GM12878 (cell line): Measurements from ENCODE around the gene GJB6. TPM values are rescaled to one million over a fixed set of nuclear protein-coding genes. Genes with fewer than 3 reads are reported as not detected.

Experiments
- ATAC-seq: fragments of 200-7000 bp; cut with Tn5 transposase; 3 replicates; pipeline ENCODE4 v1.9.1; 2020; ENCODE audit warnings: mild to moderate bottlenecking, moderate library complexity
- BruUV-seq: library from RNA; stranded (reverse); fragments of 400-500 nt; replicated peaks from 2 replicates; lab custom pipeline; 2021; lab: Mats Ljungman, UMichigan
- CTCF ChIA-PET: fragments of 300-600 bp; sonication (Branson Sonifier 250); formaldehyde crosslinking; extraction: SDS; loops from one replicate; lab custom pipeline; 2021; ENCODE audit warnings: inconsistent platforms; lab: Yijun Ruan, JAX
- POLR2A ChIA-PET: fragments of 350-600 bp; formaldehyde crosslinking; extraction: SDS; loops from one replicate; lab custom pipeline; 2021; ENCODE audit warnings: inconsistent platforms; lab: Charles Lee
- RAD21 ChIA-PET: fragments of 300-600 bp; sonication (Branson Sonifier 250); formaldehyde crosslinking; loops from one replicate; lab custom pipeline; 2023; ENCODE audit warnings: antibody characterized with exemption; ENCODE audit not compliant: unreplicated experiment; lab: Charles Lee
- SMC1A ChIA-PET: fragments of 300-600 bp; sonication (Branson Sonifier 250); formaldehyde crosslinking; loops from one replicate; lab custom pipeline; 2023; ENCODE audit not compliant: unreplicated experiment, uncharacterized antibody; lab: Charles Lee
- DNase-seq: peaks from one replicate; pipeline ENCODE4 v3.0.0-alpha.2; 2011; ENCODE audit warnings: low read depth, low spot score
- FAIRE-seq: peaks from 3 replicates; lab custom pipeline; 2011; peaks lifted over from hg19 to GRCh38; lab: Jason Lieb, UNC
- H2AFZ ChIP-seq: 2 replicates; pipeline ENCODE4 v1.6.0; 2011; ENCODE audit warnings: low read depth, low read length, control low read depth; ENCODE audit not compliant: control insufficient read depth
- H3K27ac ChIP-seq: 2 replicates; pipeline ENCODE4 v1.5.1; 2011; ENCODE audit warnings: control low read depth; ENCODE audit not compliant: control insufficient read depth, insufficient read depth
- H3K27me3 ChIP-seq, 2 experiments: replicated peaks in 1 of 2; 2 replicates each; pipeline versions ENCODE4 v1.6.0 to v1.6.1; 2011; ENCODE audit warnings: low read length in 1 of 2; ENCODE audit not compliant: control insufficient read depth in 2 of 2, insufficient read depth in 2 of 2
- H3K36me3 ChIP-seq, 2 experiments: 2 replicates each; pipeline ENCODE4 v1.5.1; 2011; ENCODE audit warnings: low read length in 1 of 2; ENCODE audit not compliant: control insufficient read depth in 2 of 2, insufficient read depth in 2 of 2
- H3K4me1 ChIP-seq: 2 replicates; pipeline ENCODE4 v1.6.1; 2011; ENCODE audit warnings: mild to moderate bottlenecking, low read length, moderate library complexity, mixed read lengths; ENCODE audit not compliant: control insufficient read depth, insufficient read depth
- H3K4me2 ChIP-seq: 2 replicates; pipeline ENCODE4 v1.6.0; 2011; ENCODE audit warnings: control low read depth; ENCODE audit not compliant: control insufficient read depth, insufficient read depth
- H3K4me3 ChIP-seq: fragments of 200-600 bp; sonication (generic); 2 replicates; pipeline ENCODE4 v1.5.1; 2016
- H3K79me2 ChIP-seq: 2 replicates; pipeline ENCODE4 v1.6.0; 2011; ENCODE audit warnings: low read length; ENCODE audit not compliant: control insufficient read depth, insufficient read depth
- H3K9ac ChIP-seq: 2 replicates; pipeline ENCODE4 v1.8.0; 2011; ENCODE audit warnings: low read length, control low read depth, mixed read lengths; ENCODE audit not compliant: control insufficient read depth, insufficient read depth
- H3K9me3 ChIP-seq: replicated peaks from 3 replicates; pipeline ENCODE4 v1.5.1; 2011; ENCODE audit warnings: mild to moderate bottlenecking, low read length; ENCODE audit not compliant: control insufficient read depth, insufficient read depth
- H4K20me1 ChIP-seq: 2 replicates; pipeline ENCODE4 v1.6.0; 2011; ENCODE audit not compliant: control insufficient read depth, insufficient read depth
- NBN ChIP-seq: fragments of 450-650 bp; IDR thresholded peaks from 2 replicates; pipeline ENCODE4 v1.6.1; 2016
- PAX5 ChIP-seq: IDR thresholded peaks from 2 replicates; pipeline ENCODE4 v1.6.1; 2011; ENCODE audit warnings: low read depth, low read length, borderline replicate concordance
- RCOR1 ChIP-seq: conservative IDR thresholded peaks from 2 replicates; pipeline ENCODE4 v1.6.1; 2012; ENCODE audit warnings: low read depth, low read length, improper control_type of control experiment
- RUNX3 ChIP-seq: IDR thresholded peaks from 2 replicates; pipeline ENCODE4 v1.6.1; 2012; ENCODE audit warnings: low read length, inconsistent platforms
- SIX5 ChIP-seq: IDR thresholded peaks from 2 replicates; pipeline ENCODE4 v1.6.1; 2011; ENCODE audit warnings: mild to moderate bottlenecking, low read depth, low read length, moderate library complexity; ENCODE audit not compliant: severe bottlenecking
- SMAD1 ChIP-seq: fragments of 450-650 bp; IDR thresholded peaks from 2 replicates; pipeline ENCODE4 v1.6.1; 2018; ENCODE audit warnings: mild to moderate bottlenecking, low read depth; ENCODE audit not compliant: partially characterized antibody
- SMARCA5 ChIP-seq: fragments of 450-650 bp; IDR thresholded peaks from 2 replicates; pipeline ENCODE4 v1.6.1; 2017; ENCODE audit warnings: mild to moderate bottlenecking
- TARDBP ChIP-seq: IDR thresholded peaks from 2 replicates; pipeline ENCODE4 v1.6.1; 2016; ENCODE audit warnings: borderline replicate concordance
- YY1 ChIP-seq: IDR thresholded peaks from 2 replicates; pipeline ENCODE4 v1.6.1; 2011; ENCODE audit warnings: low read depth, mild to moderate bottlenecking, low read length
- WGBS: methylation state at CpG from one replicate; pipeline ENCODE4 v1.1.6; 2016; ENCODE audit warnings: low lambda C conversion rate; ENCODE audit not compliant: insufficient replicate concordance, insufficient coverage; ENCODE audit errors: missing lambda C conversion rate; 5-methylcytosine and 5-hydroxymethylcytosine counted together
- in situ Hi-C: fragments of 300-500 bp; cut with MboI; formaldehyde crosslinking; loops from 9 replicates; pipeline ENCODE4 v1.14.3; 2018; ENCODE audit warnings: mixed read lengths
- intact Hi-C: fragments of 100-400 bp; cut with micrococcal nuclease; formaldehyde crosslinking; loops from one replicate; pipeline ENCODE4 v1.14.2; 2022; ENCODE audit not compliant: unreplicated experiment
- polyA plus RNA-seq, 11 experiments: library from polyadenylated mRNA; depleted of rRNA in 4 of 11; unstranded in 6 of 11; stranded (reverse) in 5 of 11; fragments of >200 nt; fragmentation: Nextera tagmentation in 4 of 11; fragmentation: Illumina TruSeq in 1 of 11; extraction: Ambion mirVana in 4 of 11; extraction: Trizol in 1 of 11; gene quantifications; 1 replicate in 1 of 11; 2 replicates in 10 of 11; pipeline versions ENCODE4 v1.2.1 to v1.2.3, GENCODE V29; 2011 to 2016; ENCODE audit warnings: inconsistent platforms in 2 of 11, missing spikeins in 2 of 11, low read depth in 1 of 11
- total RNA-seq, 4 experiments: library from RNA; depleted of rRNA in 3 of 4; stranded (reverse); fragments of >200 nt in 3 of 4; fragmentation: Illumina TruSeq in 1 of 4; extraction: Trizol in 1 of 4; gene quantifications; 2 replicates each; pipeline versions ENCODE4 v1.2.1 to v1.2.3, GENCODE V29; 2013 to 2021
- TF ChIP-seq, protein P1 (sequence below), 3 experiments: IDR thresholded peaks in 2 of 3; conservative IDR thresholded peaks in 1 of 3; 2 replicates each; pipeline ENCODE4 v1.5.1; 2011; ENCODE audit warnings: low read depth in 3 of 3, low read length in 3 of 3, mild to moderate bottlenecking in 3 of 3, control low read depth in 2 of 3, moderate library complexity in 2 of 3, inconsistent platforms in 1 of 3, mixed read lengths in 1 of 3; ENCODE audit not compliant: control insufficient read depth in 2 of 3, insufficient read depth in 1 of 3; ENCODE audit errors: extremely low read depth in 1 of 3
- TF ChIP-seq, protein P2 (sequence below): IDR thresholded peaks from 2 replicates; pipeline ENCODE4 v1.6.1; 2011; ENCODE audit warnings: borderline replicate concordance, low read depth, mild to moderate bottlenecking, moderate library complexity, mixed read lengths, low read length; ENCODE audit not compliant: insufficient read depth; ENCODE audit errors: extremely low read length

The GJB6 gene
- total and polyA plus RNA-seq, 10 of the 15 experiments (the other 5 are each of a cell fraction or from before 2014, with no cell fraction given) = 0.03 TPM; not detected in 9

DNA sequence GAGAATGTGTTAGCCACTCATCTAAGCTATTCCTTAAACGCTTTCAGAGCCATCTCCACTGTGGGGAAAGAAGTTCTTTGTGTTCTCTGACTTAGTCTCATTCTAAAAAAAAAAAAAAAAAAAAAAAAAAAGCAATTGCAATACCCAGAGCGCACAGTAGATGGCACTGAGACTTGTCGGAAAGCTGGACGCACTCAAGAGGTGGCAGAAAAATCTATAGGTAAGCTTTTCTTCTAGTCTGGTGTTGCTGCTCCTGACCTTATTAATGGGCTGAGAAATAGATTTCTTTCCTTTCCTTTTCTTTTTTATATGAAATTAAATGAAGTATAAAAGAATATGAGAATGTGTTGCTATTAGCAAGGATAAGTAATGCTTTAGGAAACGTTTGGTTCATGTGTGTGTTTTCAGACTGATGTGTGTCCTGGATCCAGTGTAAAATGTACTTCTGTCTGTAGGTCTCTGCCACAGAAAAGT, 34.7 kb downstream of the GJB6 start (continued):
- TF ChIP-seq, protein P1, sequence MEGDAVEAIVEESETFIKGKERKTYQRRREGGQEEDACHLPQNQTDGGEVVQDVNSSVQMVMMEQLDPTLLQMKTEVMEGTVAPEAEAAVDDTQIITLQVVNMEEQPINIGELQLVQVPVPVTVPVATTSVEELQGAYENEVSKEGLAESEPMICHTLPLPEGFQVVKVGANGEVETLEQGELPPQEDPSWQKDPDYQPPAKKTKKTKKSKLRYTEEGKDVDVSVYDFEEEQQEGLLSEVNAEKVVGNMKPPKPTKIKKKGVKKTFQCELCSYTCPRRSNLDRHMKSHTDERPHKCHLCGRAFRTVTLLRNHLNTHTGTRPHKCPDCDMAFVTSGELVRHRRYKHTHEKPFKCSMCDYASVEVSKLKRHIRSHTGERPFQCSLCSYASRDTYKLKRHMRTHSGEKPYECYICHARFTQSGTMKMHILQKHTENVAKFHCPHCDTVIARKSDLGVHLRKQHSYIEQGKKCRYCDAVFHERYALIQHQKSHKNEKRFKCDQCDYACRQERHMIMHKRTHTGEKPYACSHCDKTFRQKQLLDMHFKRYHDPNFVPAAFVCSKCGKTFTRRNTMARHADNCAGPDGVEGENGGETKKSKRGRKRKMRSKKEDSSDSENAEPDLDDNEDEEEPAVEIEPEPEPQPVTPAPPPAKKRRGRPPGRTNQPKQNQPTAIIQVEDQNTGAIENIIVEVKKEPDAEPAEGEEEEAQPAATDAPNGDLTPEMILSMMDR (IDR thresholded peaks at IDR 0.05 in 2 of 3, conservative IDR thresholded peaks at IDR 0.05 in 1 of 3; ENCODE audit: control insufficient read depth in 2 of 3, extremely low read depth in 1 of 3, insufficient read depth in 1 of 3, low read depth in 3 of 3, low read length in 3 of 3) = peak; percentile 71 to 79 (median 73)
- TF ChIP-seq SIX5 (no peak), YY1 (peak; percentile 55; the same call in 1 of the 2 replicates)

DNA sequence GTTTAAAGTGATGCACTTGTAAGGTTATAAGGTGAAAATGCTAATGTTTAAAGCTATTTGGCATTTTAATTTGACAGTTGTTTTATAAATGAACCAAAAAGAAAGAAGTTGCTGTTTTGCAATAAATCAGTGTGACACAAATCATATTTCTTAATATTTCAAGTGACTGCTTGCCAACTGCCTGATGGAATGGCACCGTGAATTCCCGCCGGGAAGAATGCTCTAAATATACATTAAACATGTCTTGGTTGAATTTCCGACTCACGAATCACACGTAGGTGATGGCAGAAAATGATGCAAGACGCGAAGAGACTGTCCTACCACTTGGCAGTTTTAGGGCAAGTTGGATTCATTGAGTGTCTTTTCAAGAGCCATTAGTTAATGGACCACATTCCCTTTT, 36.3 kb downstream of the GJB6 start:
- no peak overlapping the region for H3K4me2 ChIP-seq
- ChIA-PET RAD21 (interaction anchor here (1.6 kb wide), 1 partner anchor 730 kb away, joined by 6 read pairs; no protein-coding TSS in a partner anchor), SMC1A (interaction anchor here (1.3 to 2.7 kb wide), 4 partner anchors 9 to 293 kb away, joined by 3 to 27 read pairs (median 5); no protein-coding TSS in a partner anchor), POLR2A (no interaction called here), CTCF (interaction anchor here (0.6 to 6.6 kb wide), 8 partner anchors 10 to 731 kb away, joined by 3 to 101 read pairs (median 6); no protein-coding TSS in a partner anchor)
- no peak overlapping the region for H3K4me3 ChIP-seq
- intact Hi-C loops (loop anchor here (5.0 kb wide), 1 partner anchor 632 kb away; no protein-coding TSS in a partner anchor), in situ Hi-C loops (loop anchor here (25.0 kb wide), 1 partner anchor 642 kb away; no protein-coding TSS in a partner anchor)
- H4K20me1 ChIP-seq = no peaks in the 10 kb centered on the region
- WGBS = 83% methylated on average over 8 of the region's 8 CpGs
- H2AFZ ChIP-seq = no peak overlapping the region
- peaks cover 12% of the 10 kb centered on the region for H3K4me1 ChIP-seq
- H3K9ac ChIP-seq = no peak overlapping the region
- ATAC-seq = no peak
- no peaks in the 10 kb centered on the region for H3K79me2 ChIP-seq
- FAIRE-seq = no peak
- peaks cover 7 to 25% of the 10 kb centered on the region in 2 experiments; a peak in 3 of 4 replicates for H3K27me3 ChIP-seq
- no TSS peak for BruUV-seq
- no peaks in the 10 kb centered on the region for H3K36me3 ChIP-seq
- no peak overlapping the region for H3K27ac ChIP-seq
- no peaks in the 10 kb centered on the region for H3K9me3 ChIP-seq
- TF ChIP-seq NBN = no peak
- no peak for TF ChIP-seq RCOR1
- no peak for TF ChIP-seq RUNX3
- TF ChIP-seq SMARCA5 = no peak
- TF ChIP-seq, protein P2, sequence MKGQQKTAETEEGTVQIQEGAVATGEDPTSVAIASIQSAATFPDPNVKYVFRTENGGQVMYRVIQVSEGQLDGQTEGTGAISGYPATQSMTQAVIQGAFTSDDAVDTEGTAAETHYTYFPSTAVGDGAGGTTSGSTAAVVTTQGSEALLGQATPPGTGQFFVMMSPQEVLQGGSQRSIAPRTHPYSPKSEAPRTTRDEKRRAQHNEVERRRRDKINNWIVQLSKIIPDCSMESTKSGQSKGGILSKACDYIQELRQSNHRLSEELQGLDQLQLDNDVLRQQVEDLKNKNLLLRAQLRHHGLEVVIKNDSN = no peak
- TF ChIP-seq TARDBP = no peak
- no peak for TF ChIP-seq PAX5
- no peak for TF ChIP-seq SMAD1
- DNase-seq = no peak
